MM.1S (cell line): ENCODE results near the gene YWHAE.
"Not testable (repeated sequence)": the region's sequence is repeated elsewhere in the genome, so short reads cannot be mapped to it uniquely, and the experiment has no call there.

Source experiments
- DNase-seq: peaks from one replicate; pipeline ENCODE4 v3.0.0-alpha.2; 2015
- H2AFZ ChIP-seq: fragments of 300-600 bp; sonication (generic); 2 replicates; pipeline ENCODE4 v1.6.0; 2016; ENCODE audit warnings: antibody characterized with exemption, low read length
- H3F3A ChIP-seq: fragments of 300-600 bp; sonication (generic); 2 replicates; pipeline ENCODE4 v1.6.1; 2016; ENCODE audit warnings: mild to moderate bottlenecking, antibody characterized with exemption, low read length, moderate library complexity, mixed read lengths; ENCODE audit not compliant: insufficient read depth
- H3K27ac ChIP-seq: fragments of 300-600 bp; sonication (generic); 2 replicates; pipeline ENCODE4 v1.5.1; 2016; ENCODE audit warnings: mild to moderate bottlenecking, low read length
- H3K27me3 ChIP-seq: fragments of 300-600 bp; sonication (generic); replicated peaks from 2 replicates; pipeline ENCODE4 v1.6.0; 2016; ENCODE audit warnings: low read length; ENCODE audit not compliant: insufficient read depth
- H3K36me3 ChIP-seq: fragments of 300-600 bp; sonication (generic); replicated peaks from 2 replicates; pipeline ENCODE4 v1.6.1; 2016; ENCODE audit warnings: mild to moderate bottlenecking, low read length, mixed read lengths; ENCODE audit not compliant: insufficient read depth
- H3K4me1 ChIP-seq: fragments of 300-600 bp; sonication (generic); 2 replicates; pipeline ENCODE4 v1.6.1; 2016; ENCODE audit warnings: low read length, mixed read lengths
- H3K4me2 ChIP-seq: fragments of 300-600 bp; sonication (generic); 2 replicates; pipeline ENCODE4 v1.6.0; 2016; ENCODE audit warnings: low read depth, low read length
- H3K4me3 ChIP-seq: fragments of 300-600 bp; sonication (generic); 2 replicates; pipeline ENCODE4 v1.5.1; 2016; ENCODE audit warnings: low read length, mixed read lengths
- H3K79me2 ChIP-seq: fragments of 300-600 bp; sonication (generic); 2 replicates; pipeline ENCODE4 v1.6.1; 2016; ENCODE audit warnings: mixed run types, low read length, mixed read lengths
- H3K9ac ChIP-seq: fragments of 300-600 bp; sonication (generic); 2 replicates; pipeline ENCODE4 v1.6.1; 2016; ENCODE audit warnings: low read length, mixed read lengths
- H3K9me2 ChIP-seq: fragments of 300-600 bp; sonication (generic); replicated peaks from 2 replicates; pipeline ENCODE4 v1.6.1; 2016; ENCODE audit warnings: mild to moderate bottlenecking, low read length, mixed read lengths; ENCODE audit not compliant: insufficient read depth
- H3K9me3 ChIP-seq: fragments of 300-600 bp; sonication (generic); replicated peaks from 2 replicates; pipeline ENCODE4 v1.6.1; 2016; ENCODE audit warnings: mild to moderate bottlenecking, low read length, mixed read lengths; ENCODE audit not compliant: insufficient read depth
- H4K20me1 ChIP-seq: fragments of 300-600 bp; sonication (generic); 2 replicates; pipeline ENCODE4 v1.6.1; 2016; ENCODE audit warnings: mild to moderate bottlenecking, low read length, moderate library complexity, mixed read lengths; ENCODE audit not compliant: insufficient read depth
- CTCF ChIP-seq: fragments of 300-600 bp; sonication (generic); IDR thresholded peaks from 2 replicates; pipeline ENCODE4 v1.5.1; 2016; ENCODE audit warnings: antibody characterized with exemption, low read length, mixed read lengths
- EZH2 ChIP-seq: fragments of 300-600 bp; sonication (generic); optimal IDR thresholded peaks from 2 replicates; pipeline ENCODE3; 2017; ENCODE audit warnings: low read depth, mild to moderate bottlenecking, antibody characterized with exemption, low read length, mixed read lengths
- EZH2phosphoT487 ChIP-seq: fragments of 300-600 bp; sonication (generic); IDR thresholded peaks from 2 replicates; pipeline ENCODE4 v1.6.1; 2018; ENCODE audit warnings: antibody characterized with exemption, low read length

The YWHAE gene

GRCh38 chr17:1422885-1423284 is 22.9 kb upstream of the YWHAE start:
- Histone ChIP-seq H3K36me3 (0 out of 2 replicates have a peak, but pooled peaks cover 3% of the 10 kb centered on the region), H3K9ac (no peak overlapping the region), H3F3A (no peaks in the 10 kb centered on the region), H3K4me2 (no peak overlapping the region), H3K79me2 (peaks cover 26% of the 10 kb centered on the region), H4K20me1 (no peaks in the 10 kb centered on the region), H3K27ac (no peak overlapping the region), H3K4me1 (no peaks in the 10 kb centered on the region), H3K9me2 (no peaks in the 10 kb centered on the region), H3K4me3 (no peak overlapping the region), H2AFZ (no peak overlapping the region), H3K9me3 (no peaks in the 10 kb centered on the region), H3K27me3 (no peaks in the 10 kb centered on the region)
- DNase-seq, result no peak
- TF ChIP-seq EZH2, result no peak

- H3K4me2 ChIP-seq, result no peak overlapping the region
- H3K9me2 ChIP-seq, result no peaks in the 10 kb centered on the region
- no peaks in the 10 kb centered on the region for H3K27me3 ChIP-seq
- 0 out of 2 replicates have a peak, but pooled peaks cover 3% of the 10 kb centered on the region for H3K36me3 ChIP-seq
- H3K4me1 ChIP-seq, result no peaks in the 10 kb centered on the region
- no peak overlapping the region for H3K9ac ChIP-seq
- no peaks in the 10 kb centered on the region for H4K20me1 ChIP-seq
- no peaks in the 10 kb centered on the region for H3F3A ChIP-seq
- H2AFZ ChIP-seq, result no peak overlapping the region
- TF ChIP-seq CTCF, result no peak
- no peak for TF ChIP-seq EZH2
- TF ChIP-seq EZH2phosphoT487, result no peak
- H3K4me3 ChIP-seq, result no peak overlapping the region
- H3K9me3 ChIP-seq, result no peaks in the 10 kb centered on the region
- no peak for DNase-seq
- H3K27ac ChIP-seq, result no peak overlapping the region
- peaks cover 21% of the 10 kb centered on the region for H3K79me2 ChIP-seq
These were observed 21.4 kb upstream of the YWHAE start for GRCh38 chr17:1421470-1421869.

- no peak for TF ChIP-seq CTCF
- no peak for TF ChIP-seq EZH2phosphoT487
- Histone ChIP-seq H3K27me3 (no peaks in the 10 kb centered on the region), H3K4me2 (no peak overlapping the region), H2AFZ (no peak overlapping the region), H3K9me2 (no peaks in the 10 kb centered on the region), H3K79me2 (peaks cover 16% of the 10 kb centered on the region), H3K27ac (no peak overlapping the region), H3K9me3 (no peaks in the 10 kb centered on the region), H3K9ac (no peak overlapping the region), H3F3A (no peaks in the 10 kb centered on the region), H3K4me3 (no peak overlapping the region), H3K4me1 (no peaks in the 10 kb centered on the region), H3K36me3 (0 out of 2 replicates have a peak, but pooled peaks cover 3% of the 10 kb centered on the region), H4K20me1 (no peaks in the 10 kb centered on the region)
- DNase-seq, result no peak
These were observed 21.0 kb upstream of the YWHAE start for GRCh38 chr17:1420981-1421380.

DNA sequence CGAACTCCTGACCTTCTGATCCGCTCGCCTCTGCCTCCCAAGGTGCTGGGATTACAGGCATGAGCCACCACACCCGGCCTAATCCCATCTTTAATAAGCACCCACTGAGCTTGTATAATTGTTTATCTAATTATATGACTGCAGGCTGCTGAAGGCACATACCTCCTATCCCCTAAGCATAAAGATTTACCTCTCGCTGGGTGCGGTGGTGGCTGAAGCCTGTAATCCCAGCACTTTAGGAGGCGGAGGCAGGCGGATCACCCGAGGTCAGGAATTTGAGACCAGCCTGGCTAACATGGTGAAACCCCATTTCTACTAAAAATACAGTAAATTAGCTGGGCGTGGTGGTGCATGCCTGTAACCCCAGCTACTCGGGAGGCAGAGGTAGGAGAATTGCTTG is 20.1 kb upstream of the YWHAE start:
- Histone ChIP-seq H2AFZ (no peak overlapping the region), H4K20me1 (no peaks in the 10 kb centered on the region), H3K9me2 (no peaks in the 10 kb centered on the region), H3K9me3 (no peaks in the 10 kb centered on the region), H3K79me2 (peaks cover 8% of the 10 kb centered on the region), H3K4me1 (no peaks in the 10 kb centered on the region), H3K27ac (no peak overlapping the region), H3K4me2 (no peak overlapping the region), H3F3A (no peaks in the 10 kb centered on the region), H3K4me3 (no peak overlapping the region), H3K27me3 (no peaks in the 10 kb centered on the region), H3K36me3 (0 out of 2 replicates have a peak, but pooled peaks cover 3% of the 10 kb centered on the region), H3K9ac (no peak overlapping the region)
- no peak for TF ChIP-seq EZH2phosphoT487
- no peak for TF ChIP-seq EZH2
- no peak for TF ChIP-seq CTCF
- DNase-seq, result no peak

GRCh38 chr17:1418476-1418875 is 18.5 kb upstream of the YWHAE start:
- not testable (repeated sequence) for H3K4me3 ChIP-seq, H3K4me1 ChIP-seq, H3K27me3 ChIP-seq, H3K9me3 ChIP-seq, H2AFZ ChIP-seq, H4K20me1 ChIP-seq, H3K79me2 ChIP-seq, H3K27ac ChIP-seq, H3K9me2 ChIP-seq, H3K4me2 ChIP-seq, H3K9ac ChIP-seq, H3F3A ChIP-seq, H3K36me3 ChIP-seq, DNase-seq
